ENCODE results near the gene DOCK9. TPM values are rescaled to one million over a fixed set of nuclear protein-coding genes. Genes with fewer than 3 reads are reported as not detected.

DOCK9 gene
- total RNA-seq, 1 donor from 2014 or later, result 170 TPM

DNA sequence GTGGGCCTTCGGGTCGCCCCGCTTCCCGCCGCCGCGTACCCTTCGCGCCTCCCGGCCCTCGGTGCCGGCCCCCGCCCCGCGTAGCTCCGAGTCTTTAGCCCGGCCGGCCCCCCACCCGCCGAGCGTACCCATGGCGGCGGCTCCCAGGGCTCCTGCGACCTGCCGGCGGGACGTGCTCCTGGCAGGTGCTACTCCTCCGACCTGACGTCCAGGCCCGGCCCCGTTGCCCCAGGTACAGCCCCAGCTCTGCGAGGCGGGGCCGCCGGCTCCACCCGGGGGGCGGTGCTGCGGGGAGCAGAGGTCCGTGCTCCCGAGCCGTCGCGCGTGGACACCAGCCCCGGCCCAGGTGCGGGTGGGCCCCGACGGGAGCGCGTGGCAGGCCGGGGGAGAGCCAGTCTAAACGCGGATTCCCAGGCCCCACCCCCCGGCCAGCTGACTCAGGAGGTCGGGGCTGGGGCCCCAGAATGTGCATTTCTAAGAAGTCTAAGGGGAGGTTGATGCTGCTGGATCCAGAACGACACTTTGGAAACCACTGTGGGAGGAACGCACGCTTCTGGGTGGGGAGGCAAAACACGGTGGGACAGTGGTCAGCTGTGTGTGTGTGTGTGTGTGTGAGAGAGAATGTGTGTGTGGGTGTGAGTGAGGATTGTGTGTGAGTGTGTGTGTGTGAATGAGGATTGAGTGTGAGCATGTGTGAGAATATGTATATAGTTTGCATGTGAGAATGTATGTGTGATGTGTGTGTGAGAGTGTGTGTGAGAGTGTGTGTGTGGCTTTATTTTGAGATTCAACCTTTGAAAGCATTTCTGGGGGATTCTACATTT is 225.2 kb downstream of the DOCK9 start, which contains the start of gene SLC15A1:
Gene SLC15A1, minus strand, starts transcription at position 206 of the 824 bp plus-strand sequence. Its CDS starts 74 bp downstream, at position 132.
- H3K27me3 ChIP-seq, result peaks cover 29% of the 10 kb centered on the region
- H3K36me3 ChIP-seq, result no peaks in the 10 kb centered on the region
- intact Hi-C loops (cut with DNase I), result no loop called here
- H3K4me3 ChIP-seq, result peak within 1 kb of the TSS; percentile 40
- ATAC-seq, result peak; percentile 68
- no peak within 1 kb of the TSS for H3K27ac ChIP-seq
- no peaks in the 10 kb centered on the region for H3K9me3 ChIP-seq
- H3K4me1 ChIP-seq, result peaks cover 11% of the 10 kb centered on the region
- no peak for DNase-seq
- TF ChIP-seq, protein P1, sequence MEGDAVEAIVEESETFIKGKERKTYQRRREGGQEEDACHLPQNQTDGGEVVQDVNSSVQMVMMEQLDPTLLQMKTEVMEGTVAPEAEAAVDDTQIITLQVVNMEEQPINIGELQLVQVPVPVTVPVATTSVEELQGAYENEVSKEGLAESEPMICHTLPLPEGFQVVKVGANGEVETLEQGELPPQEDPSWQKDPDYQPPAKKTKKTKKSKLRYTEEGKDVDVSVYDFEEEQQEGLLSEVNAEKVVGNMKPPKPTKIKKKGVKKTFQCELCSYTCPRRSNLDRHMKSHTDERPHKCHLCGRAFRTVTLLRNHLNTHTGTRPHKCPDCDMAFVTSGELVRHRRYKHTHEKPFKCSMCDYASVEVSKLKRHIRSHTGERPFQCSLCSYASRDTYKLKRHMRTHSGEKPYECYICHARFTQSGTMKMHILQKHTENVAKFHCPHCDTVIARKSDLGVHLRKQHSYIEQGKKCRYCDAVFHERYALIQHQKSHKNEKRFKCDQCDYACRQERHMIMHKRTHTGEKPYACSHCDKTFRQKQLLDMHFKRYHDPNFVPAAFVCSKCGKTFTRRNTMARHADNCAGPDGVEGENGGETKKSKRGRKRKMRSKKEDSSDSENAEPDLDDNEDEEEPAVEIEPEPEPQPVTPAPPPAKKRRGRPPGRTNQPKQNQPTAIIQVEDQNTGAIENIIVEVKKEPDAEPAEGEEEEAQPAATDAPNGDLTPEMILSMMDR (IDR thresholded peaks at IDR 0.05), result no peak

GRCh38 chr13:98751861-98752466 is 225.9 kb downstream of the DOCK9 start:
- TF ChIP-seq, protein P1 (IDR thresholded peaks at IDR 0.05), result no peak
- Histone ChIP-seq H3K4me1 (peaks cover 11% of the 10 kb centered on the region), H3K9me3 (no peaks in the 10 kb centered on the region), H3K27me3 (peaks cover 29% of the 10 kb centered on the region), H3K36me3 (no peaks in the 10 kb centered on the region), H3K27ac (no peak overlapping the region), H3K4me3 (peak overlapping the region; percentile 40)
- no peak for DNase-seq
- ATAC-seq, result peak; percentile 36
- intact Hi-C loops (cut with DNase I), result no loop called here

DNA sequence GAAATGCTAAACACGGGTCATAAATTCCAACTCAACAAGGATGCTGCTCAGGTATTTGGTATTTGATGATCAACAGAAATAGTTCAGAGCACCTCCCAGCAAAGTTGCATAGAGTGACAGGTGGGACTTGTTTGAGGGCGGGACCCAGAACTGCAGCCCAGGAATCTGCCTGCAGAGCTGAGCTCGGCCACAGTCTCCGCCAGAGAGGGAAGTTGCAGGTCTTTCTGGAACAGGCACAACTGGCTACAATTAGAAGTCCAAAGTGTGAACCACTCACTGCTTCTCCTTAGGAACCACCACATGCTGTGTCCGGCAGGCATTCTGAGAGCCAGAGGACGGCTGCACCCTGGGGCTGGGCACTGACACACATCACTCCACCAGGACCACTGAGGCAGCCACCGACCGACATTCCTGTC is 226.5 kb downstream of the DOCK9 start:
- Histone ChIP-seq H3K4me3 (no peak overlapping the region), H3K27me3 (peaks cover 29% of the 10 kb centered on the region)

DNA sequence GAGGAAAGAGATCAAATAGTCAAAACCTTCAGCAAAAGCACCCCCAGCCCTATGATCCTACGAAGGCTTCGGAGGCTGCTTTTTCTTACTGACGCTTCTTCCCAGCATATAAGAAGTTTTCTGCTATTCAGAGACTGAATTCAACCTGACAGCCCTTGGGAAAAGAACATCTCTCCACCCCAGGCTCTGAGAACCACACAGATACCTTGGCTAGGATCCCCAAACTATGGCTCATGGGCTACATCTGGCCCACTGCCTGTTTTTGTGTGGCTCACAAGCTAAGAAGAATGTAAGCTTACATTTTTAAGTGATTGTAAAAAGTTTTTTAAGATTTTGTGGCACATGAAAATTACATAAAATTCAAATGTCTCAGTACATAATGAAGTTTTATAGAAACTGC is 228.4 kb downstream of the DOCK9 start:
- DNase-seq (no peak), ATAC-seq (no peak)
- Histone ChIP-seq H3K9me3 (no peaks in the 10 kb centered on the region), H3K27ac (no peak overlapping the region), H3K36me3 (no peaks in the 10 kb centered on the region), H3K4me3 (no peak overlapping the region), H3K27me3 (peaks cover 29% of the 10 kb centered on the region), H3K4me1 (peaks cover 11% of the 10 kb centered on the region)
- TF ChIP-seq, protein P1 (IDR thresholded peaks at IDR 0.05), result no peak
- intact Hi-C loops (cut with DNase I), result no loop called here

More for the DNA sequence above, 226.5 kb downstream of the DOCK9 start:
- no peak for DNase-seq
- TF ChIP-seq, protein P1 (IDR thresholded peaks at IDR 0.05), result no peak
- H3K9me3 ChIP-seq, result no peaks in the 10 kb centered on the region
- H3K27ac ChIP-seq, result no peak overlapping the region
- no peaks in the 10 kb centered on the region for H3K36me3 ChIP-seq
- intact Hi-C loops (cut with DNase I), result no loop called here
- peaks cover 11% of the 10 kb centered on the region for H3K4me1 ChIP-seq
- ATAC-seq, result no peak

GRCh38 chr13:98746968-98747367 is 230.9 kb downstream of the DOCK9 start:
- Histone ChIP-seq H3K27ac (no peak overlapping the region), H3K27me3 (peaks cover 15% of the 10 kb centered on the region), H3K4me3 (no peak overlapping the region), H3K4me1 (peaks cover 4% of the 10 kb centered on the region), H3K9me3 (no peaks in the 10 kb centered on the region), H3K36me3 (no peaks in the 10 kb centered on the region)
- TF ChIP-seq, protein P1 (IDR thresholded peaks at IDR 0.05), result no peak
- DNase-seq, result no peak
- no peak for ATAC-seq
- intact Hi-C loops (cut with DNase I), result no loop called here

Other genes with a start within 250 kb of the DOCK9 start
- not detected for gene SLC15A1, start 225.4 kb downstream of the DOCK9 start, total RNA-seq
- gene UBAC2, start 222.8 kb upstream of the DOCK9 start, total RNA-seq, result 50.2 TPM